ENCODE results near the gene MSANTD4. TPM values are rescaled to one million over a fixed set of nuclear protein-coding genes. Genes with fewer than 3 reads are reported as not detected.

The MSANTD4 gene
- polyA plus RNA-seq, 1 of the 3 experiments (the other 2 are of a cell fraction) = 6.2 TPM

DNA sequence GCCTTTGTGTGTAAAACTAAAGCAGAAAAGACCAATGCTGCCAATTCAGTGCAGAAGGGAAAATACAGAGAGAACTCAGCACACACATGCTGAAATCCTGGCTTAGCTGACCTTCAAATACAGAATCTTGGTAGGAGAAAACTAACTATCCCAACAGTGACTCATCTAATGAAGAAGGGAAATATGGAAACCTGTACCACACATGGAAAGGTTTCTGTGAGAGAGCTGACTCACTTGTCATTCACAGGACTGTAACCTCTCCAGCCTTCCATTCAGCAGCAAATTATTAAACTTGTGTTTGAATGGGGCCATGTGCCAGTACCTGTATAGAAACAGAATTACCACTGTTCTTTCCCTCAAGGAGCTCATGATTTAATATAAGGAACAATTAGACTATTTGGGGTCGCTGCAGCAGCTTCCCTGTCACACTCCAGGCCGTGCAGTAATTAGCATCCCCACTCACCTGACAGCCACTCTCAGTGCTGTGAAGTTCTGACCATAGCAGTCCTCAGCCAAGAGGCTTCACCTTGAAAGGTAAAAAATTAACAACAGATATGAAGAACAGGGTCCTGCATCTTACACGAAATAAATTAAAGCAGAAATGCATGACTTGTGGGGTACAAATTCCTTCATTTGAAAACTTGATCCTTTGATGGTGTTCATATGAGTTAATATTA lies 53.9 kb downstream of the MSANTD4 start (continued):
- TF ChIP-seq, protein P1, sequence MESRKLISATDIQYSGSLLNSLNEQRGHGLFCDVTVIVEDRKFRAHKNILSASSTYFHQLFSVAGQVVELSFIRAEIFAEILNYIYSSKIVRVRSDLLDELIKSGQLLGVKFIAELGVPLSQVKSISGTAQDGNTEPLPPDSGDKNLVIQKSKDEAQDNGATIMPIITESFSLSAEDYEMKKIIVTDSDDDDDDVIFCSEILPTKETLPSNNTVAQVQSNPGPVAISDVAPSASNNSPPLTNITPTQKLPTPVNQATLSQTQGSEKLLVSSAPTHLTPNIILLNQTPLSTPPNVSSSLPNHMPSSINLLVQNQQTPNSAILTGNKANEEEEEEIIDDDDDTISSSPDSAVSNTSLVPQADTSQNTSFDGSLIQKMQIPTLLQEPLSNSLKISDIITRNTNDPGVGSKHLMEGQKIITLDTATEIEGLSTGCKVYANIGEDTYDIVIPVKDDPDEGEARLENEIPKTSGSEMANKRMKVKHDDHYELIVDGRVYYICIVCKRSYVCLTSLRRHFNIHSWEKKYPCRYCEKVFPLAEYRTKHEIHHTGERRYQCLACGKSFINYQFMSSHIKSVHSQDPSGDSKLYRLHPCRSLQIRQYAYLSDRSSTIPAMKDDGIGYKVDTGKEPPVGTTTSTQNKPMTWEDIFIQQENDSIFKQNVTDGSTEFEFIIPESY (IDR thresholded peaks at IDR 0.05; ENCODE audit: borderline replicate concordance, low read depth) = no peak
- TF ChIP-seq RCOR1 (IDR thresholded peaks at IDR 0.05; ENCODE audit: low read length) (no peak), FOXM1 (IDR thresholded peaks at IDR 0.05; ENCODE audit: low read depth) (no peak), EZH2phosphoT487 (IDR thresholded peaks at IDR 0.05; ENCODE audit: borderline replicate concordance, low read depth) (no peak)

DNA sequence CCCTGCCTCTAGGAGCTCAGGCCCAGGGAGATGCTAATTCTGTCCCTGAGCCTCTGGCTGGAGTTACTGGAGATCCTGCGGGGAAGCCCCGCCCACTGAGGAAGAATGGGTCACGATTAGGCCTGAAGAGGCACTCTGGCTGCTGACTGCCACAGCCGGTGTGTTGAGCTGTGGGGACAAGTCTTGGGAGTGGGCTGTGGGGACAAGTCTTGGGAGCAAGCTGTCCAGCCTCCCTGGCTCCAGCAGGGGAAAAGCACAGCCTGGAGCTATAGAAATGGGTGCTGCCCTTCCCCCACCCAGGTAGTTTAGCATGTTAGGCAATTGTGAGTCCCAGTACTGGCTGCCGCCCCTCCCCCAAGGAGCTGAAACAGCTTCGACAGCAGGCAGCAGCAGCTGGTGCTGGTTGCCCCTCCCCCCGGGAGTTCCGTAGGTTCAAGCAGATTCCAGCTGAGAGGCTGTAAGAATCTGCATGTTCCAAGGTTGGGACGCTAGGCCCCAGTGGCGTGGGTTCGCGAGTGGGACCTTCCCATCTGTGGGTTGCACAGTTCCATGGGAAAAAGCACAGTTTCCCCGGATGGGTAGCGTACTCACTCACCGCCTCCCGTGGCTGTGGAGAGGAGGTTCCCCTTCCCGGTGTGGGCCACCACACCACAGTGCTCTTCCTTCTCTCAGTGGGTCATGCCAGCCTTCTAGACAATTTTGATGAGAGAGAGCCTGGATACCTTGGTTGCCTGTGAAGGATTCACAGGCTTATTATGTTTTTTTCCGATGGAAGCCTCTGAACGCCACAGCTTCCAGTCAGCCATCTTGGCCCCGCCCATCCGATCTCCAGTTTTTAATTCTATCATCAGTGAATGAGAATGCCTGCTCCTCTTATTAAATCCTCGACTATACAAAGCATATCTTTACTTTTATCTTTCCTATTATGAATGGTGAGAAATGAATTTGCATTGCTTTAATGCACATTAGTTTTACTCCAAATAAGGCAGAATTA lies 61.5 kb downstream of the MSANTD4 start:
- Histone ChIP-seq H2AFZ (ENCODE audit: low read depth) (no peak overlapping the region), H3K27ac (ENCODE audit: low read depth in 2 of 2, low read length in 1 of 2) (no peak overlapping the region), H3K36me3 (replicated peaks in 1 of 2; ENCODE audit: control insufficient read depth in 1 of 2, insufficient read depth in 2 of 2, low read length in 1 of 2) (no peaks in the 10 kb centered on the region), H4K20me1 (ENCODE audit: insufficient read depth) (no peaks in the 10 kb centered on the region), H3K9me3 (no peaks in the 10 kb centered on the region), H3F3A (replicated peaks; ENCODE audit: insufficient read depth) (no peaks in the 10 kb centered on the region), H3K79me2 (ENCODE audit: insufficient read depth) (no peaks in the 10 kb centered on the region), H3K4me3 (ENCODE audit: low read depth in 2 of 2, low read length in 1 of 2) (no peak overlapping the region), H3K4me2 (no peak overlapping the region), H3K4me1 (ENCODE audit: control insufficient read depth in 1 of 2, insufficient read depth in 2 of 2, low read depth in 1 of 2, low read length in 1 of 2) (no peaks in the 10 kb centered on the region; a peak in 1 of 4 replicates), H3K9me2 (no peaks in the 10 kb centered on the region), H3K9ac (no peak overlapping the region), H3K27me3 (ENCODE audit: insufficient read depth) (no peaks in the 10 kb centered on the region)
- CTCF ChIA-PET = no interaction called here
- no peak for DNase-seq
- POLR2A ChIA-PET = no interaction called here
- TF ChIP-seq, protein P2, sequence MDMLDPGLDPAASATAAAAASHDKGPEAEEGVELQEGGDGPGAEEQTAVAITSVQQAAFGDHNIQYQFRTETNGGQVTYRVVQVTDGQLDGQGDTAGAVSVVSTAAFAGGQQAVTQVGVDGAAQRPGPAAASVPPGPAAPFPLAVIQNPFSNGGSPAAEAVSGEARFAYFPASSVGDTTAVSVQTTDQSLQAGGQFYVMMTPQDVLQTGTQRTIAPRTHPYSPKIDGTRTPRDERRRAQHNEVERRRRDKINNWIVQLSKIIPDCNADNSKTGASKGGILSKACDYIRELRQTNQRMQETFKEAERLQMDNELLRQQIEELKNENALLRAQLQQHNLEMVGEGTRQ (IDR thresholded peaks at IDR 0.05; ENCODE audit: borderline replicate concordance, low read depth, low read length) = no peak
- TF ChIP-seq RFX5 (IDR thresholded peaks at IDR 0.05; ENCODE audit: low read length) (no peak), JUND (IDR thresholded peaks at IDR 0.05) (no peak), RXRA (IDR thresholded peaks at IDR 0.05; ENCODE audit: borderline replicate concordance, low read depth) (no peak), TAF1 (IDR thresholded peaks at IDR 0.05; ENCODE audit: borderline replicate concordance, low read depth, low read length) (no peak), FOSL2 (IDR thresholded peaks at IDR 0.05; ENCODE audit: borderline replicate concordance, low read depth) (no peak), TEAD4 (IDR thresholded peaks at IDR 0.05; ENCODE audit: borderline replicate concordance, insufficient read depth) (no peak), FOXM1 (IDR thresholded peaks at IDR 0.05; ENCODE audit: low read depth) (no peak), MEF2A (IDR thresholded peaks at IDR 0.05; ENCODE audit: borderline replicate concordance, low read depth) (no peak), RAD21 (IDR thresholded peaks at IDR 0.05; ENCODE audit: low read length) (no peak), CHD2 (IDR thresholded peaks at IDR 0.05; ENCODE audit: low read length, partially characterized antibody) (no peak), RCOR1 (IDR thresholded peaks at IDR 0.05; ENCODE audit: low read length) (no peak)
- TF ChIP-seq, protein P3, sequence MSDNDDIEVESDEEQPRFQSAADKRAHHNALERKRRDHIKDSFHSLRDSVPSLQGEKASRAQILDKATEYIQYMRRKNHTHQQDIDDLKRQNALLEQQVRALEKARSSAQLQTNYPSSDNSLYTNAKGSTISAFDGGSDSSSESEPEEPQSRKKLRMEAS (IDR thresholded peaks at IDR 0.05; ENCODE audit: low read depth) = no peak
- WGBS (ENCODE audit: low lambda C conversion rate) = 82% methylated on average over 7 of the region's 22 CpGs

Small RNA genes within 50 kb of the gene (small RNA-seq; reads per million reads assigned to genes)
- gene RNU6-277P = 0 reads per million in 7 experiments

Other genes with a start within 250 kb of the MSANTD4 start
- gene KBTBD3, start 55.1 kb upstream of the MSANTD4 start, polyA plus RNA-seq (2012; rRNA removed) = 1.9 and 2.0 TPM in 2 replicates
- 17.3 and 19.1 TPM in 2 replicates for gene AASDHPPT, start 55.4 kb upstream of the MSANTD4 start, polyA plus RNA-seq (2012; rRNA removed)

Data from SK-N-SH (cell line).